ENCODE data around the gene UGGT2.

DNA sequence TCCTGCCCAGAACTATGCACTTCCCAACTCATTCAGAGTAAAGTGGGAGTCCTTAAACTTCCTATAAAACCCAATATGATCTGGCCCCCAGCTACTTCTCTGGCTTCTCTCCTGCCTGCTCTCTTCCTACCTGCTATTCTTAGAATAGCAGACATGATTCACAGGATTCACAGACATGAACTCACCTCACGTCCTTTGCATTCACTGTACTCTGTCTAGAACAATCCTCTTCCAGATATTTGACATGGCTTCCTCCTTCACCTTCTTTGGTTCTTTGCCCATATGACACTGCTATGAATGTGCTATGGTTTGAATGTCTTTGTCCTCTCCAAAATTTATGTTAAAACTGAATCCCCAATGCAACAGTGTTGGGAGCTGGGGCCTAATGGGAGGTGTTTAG is 154.9 kb downstream of the UGGT2 start:
- TF ChIP-seq ZFX (IDR thresholded peaks at IDR 0.05): no peak
- TF ChIP-seq, protein P1, sequence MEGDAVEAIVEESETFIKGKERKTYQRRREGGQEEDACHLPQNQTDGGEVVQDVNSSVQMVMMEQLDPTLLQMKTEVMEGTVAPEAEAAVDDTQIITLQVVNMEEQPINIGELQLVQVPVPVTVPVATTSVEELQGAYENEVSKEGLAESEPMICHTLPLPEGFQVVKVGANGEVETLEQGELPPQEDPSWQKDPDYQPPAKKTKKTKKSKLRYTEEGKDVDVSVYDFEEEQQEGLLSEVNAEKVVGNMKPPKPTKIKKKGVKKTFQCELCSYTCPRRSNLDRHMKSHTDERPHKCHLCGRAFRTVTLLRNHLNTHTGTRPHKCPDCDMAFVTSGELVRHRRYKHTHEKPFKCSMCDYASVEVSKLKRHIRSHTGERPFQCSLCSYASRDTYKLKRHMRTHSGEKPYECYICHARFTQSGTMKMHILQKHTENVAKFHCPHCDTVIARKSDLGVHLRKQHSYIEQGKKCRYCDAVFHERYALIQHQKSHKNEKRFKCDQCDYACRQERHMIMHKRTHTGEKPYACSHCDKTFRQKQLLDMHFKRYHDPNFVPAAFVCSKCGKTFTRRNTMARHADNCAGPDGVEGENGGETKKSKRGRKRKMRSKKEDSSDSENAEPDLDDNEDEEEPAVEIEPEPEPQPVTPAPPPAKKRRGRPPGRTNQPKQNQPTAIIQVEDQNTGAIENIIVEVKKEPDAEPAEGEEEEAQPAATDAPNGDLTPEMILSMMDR (conservative IDR thresholded peaks at IDR 0.05): no peak

Measured in C4-2B (cell line).